AG04449 (cell line): Measurements from ENCODE around the gene SLC15A2.

Experiments
- CTCF ChIA-PET: fragments of 350-600 bp; formaldehyde crosslinking; extraction: SDS; loops from one replicate; lab custom pipeline; 2021; ENCODE audit warnings: antibody characterized with exemption; lab: Yijun Ruan, JAX
- POLR2A ChIA-PET: fragments of 400-600, 350-600 bp; formaldehyde crosslinking; extraction: SDS; loops from one replicate; lab custom pipeline; 2020; ENCODE audit warnings: antibody characterized with exemption, inconsistent platforms; lab: Yijun Ruan, JAX
- DNase-seq: peaks from one replicate; pipeline ENCODE4 v3.0.0-alpha.2; 2010; ENCODE audit warnings: low read depth, low spot score
- H3K4me3 ChIP-seq: 2 replicates; pipeline ENCODE4 v1.5.1; 2011; ENCODE audit warnings: low read depth, mild to moderate bottlenecking, control low read depth, low read length
- CTCF ChIP-seq: IDR thresholded peaks from one replicate; pipeline ENCODE4 v1.5.1; 2011; ENCODE audit warnings: mild to moderate bottlenecking, moderate library complexity, low read length, control low read depth, inconsistent platforms; ENCODE audit not compliant: insufficient read depth; ENCODE audit errors: missing control alignments

Gene SLC15A2

GRCh38 chr3:121942116-121942786 lies 48.0 kb downstream of the SLC15A2 start:
- no peak for TF ChIP-seq CTCF
- ChIA-PET CTCF (no interaction called here), POLR2A (no interaction called here)
- H3K4me3 ChIP-seq = no peak overlapping the region
- no peak for DNase-seq

GRCh38 chr3:121943431-121943830 lies 49.2 kb downstream of the SLC15A2 start:
- no peak for TF ChIP-seq CTCF
- ChIA-PET CTCF (no interaction called here), POLR2A (no interaction called here)
- DNase-seq = no peak
- no peak overlapping the region for H3K4me3 ChIP-seq

GRCh38 chr3:121948641-121949040 lies 54.4 kb downstream of the SLC15A2 start:
- CTCF ChIA-PET = no interaction called here
- no peak overlapping the region for H3K4me3 ChIP-seq
- POLR2A ChIA-PET = no interaction called here
- DNase-seq = no peak
- no peak for TF ChIP-seq CTCF

GRCh38 chr3:121951291-121951919 lies 57.2 kb downstream of the SLC15A2 start:
- POLR2A ChIA-PET = no interaction called here
- no peak for DNase-seq
- no peak for TF ChIP-seq CTCF
- CTCF ChIA-PET = no interaction called here
- no peak overlapping the region for H3K4me3 ChIP-seq

GRCh38 chr3:121956363-121956762 lies 62.2 kb downstream of the SLC15A2 start:
- CTCF ChIA-PET = no interaction called here
- POLR2A ChIA-PET = no interaction called here
- H3K4me3 ChIP-seq = no peak overlapping the region
- no peak for TF ChIP-seq CTCF
- no peak for DNase-seq

- no peak overlapping the region for H3K4me3 ChIP-seq
- TF ChIP-seq CTCF = no peak
- ChIA-PET POLR2A (no interaction called here), CTCF (no interaction called here)
- no peak for DNase-seq
Observed at GRCh38 chr3:121957674-121958415, 63.6 kb downstream of the SLC15A2 start.
